B cell (primary cell): ENCODE results near the gene MACROH2A1.

Source experiments
- CTCF ChIP-seq: fragments of 200-600 bp; IDR thresholded peaks from one replicate; pipeline ENCODE4 v1.8.0; 2022; ENCODE audit warnings: antibody characterized with exemption, mild to moderate bottlenecking
- EZH2 ChIP-seq: IDR thresholded peaks from 2 replicates; pipeline ENCODE4 v1.6.1; 2012; ENCODE audit warnings: borderline replicate concordance, low read depth, mild to moderate bottlenecking, moderate library complexity, low read length; ENCODE audit not compliant: insufficient read depth, poor library complexity, severe bottlenecking

DNA sequence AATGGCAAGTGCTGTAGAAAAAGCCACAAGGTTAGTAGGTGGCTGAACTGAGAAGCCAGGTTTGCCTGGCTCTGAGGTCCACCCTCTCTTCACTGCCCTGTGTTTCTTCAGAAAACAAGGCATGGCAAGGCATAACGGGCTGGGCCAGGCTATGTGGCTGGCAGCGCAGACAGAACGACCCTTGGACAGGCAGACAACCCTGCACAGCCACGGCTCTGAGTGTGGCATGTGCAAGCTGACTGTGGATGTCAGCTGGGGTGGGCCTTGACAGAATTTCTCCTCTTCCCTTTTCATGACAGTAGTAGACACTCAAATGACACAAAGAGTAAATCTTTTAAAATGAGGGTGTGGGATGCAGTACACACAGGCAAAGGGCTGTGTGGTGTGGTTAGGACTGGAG lies 81.7 kb downstream of the MACROH2A1 start:
- no peak for TF ChIP-seq CTCF
- no peak for TF ChIP-seq EZH2
